Measurements from ENCODE around the gene UHMK1.

UHMK1 gene

GRCh38 chr1:162530988-162531319 is 33.3 kb downstream of the UHMK1 start:
- no peak for TF ChIP-seq EZH2phosphoT487 (conservative IDR thresholded peaks at IDR 0.05; ENCODE audit: low read length)
- TF ChIP-seq, protein P1, sequence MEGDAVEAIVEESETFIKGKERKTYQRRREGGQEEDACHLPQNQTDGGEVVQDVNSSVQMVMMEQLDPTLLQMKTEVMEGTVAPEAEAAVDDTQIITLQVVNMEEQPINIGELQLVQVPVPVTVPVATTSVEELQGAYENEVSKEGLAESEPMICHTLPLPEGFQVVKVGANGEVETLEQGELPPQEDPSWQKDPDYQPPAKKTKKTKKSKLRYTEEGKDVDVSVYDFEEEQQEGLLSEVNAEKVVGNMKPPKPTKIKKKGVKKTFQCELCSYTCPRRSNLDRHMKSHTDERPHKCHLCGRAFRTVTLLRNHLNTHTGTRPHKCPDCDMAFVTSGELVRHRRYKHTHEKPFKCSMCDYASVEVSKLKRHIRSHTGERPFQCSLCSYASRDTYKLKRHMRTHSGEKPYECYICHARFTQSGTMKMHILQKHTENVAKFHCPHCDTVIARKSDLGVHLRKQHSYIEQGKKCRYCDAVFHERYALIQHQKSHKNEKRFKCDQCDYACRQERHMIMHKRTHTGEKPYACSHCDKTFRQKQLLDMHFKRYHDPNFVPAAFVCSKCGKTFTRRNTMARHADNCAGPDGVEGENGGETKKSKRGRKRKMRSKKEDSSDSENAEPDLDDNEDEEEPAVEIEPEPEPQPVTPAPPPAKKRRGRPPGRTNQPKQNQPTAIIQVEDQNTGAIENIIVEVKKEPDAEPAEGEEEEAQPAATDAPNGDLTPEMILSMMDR (IDR thresholded peaks at IDR 0.05; ENCODE audit: insufficient read depth, low read length, poor library complexity, severe bottlenecking), result no peak
- H3K9ac ChIP-seq (ENCODE audit: low read length), result no peak overlapping the region

DNA sequence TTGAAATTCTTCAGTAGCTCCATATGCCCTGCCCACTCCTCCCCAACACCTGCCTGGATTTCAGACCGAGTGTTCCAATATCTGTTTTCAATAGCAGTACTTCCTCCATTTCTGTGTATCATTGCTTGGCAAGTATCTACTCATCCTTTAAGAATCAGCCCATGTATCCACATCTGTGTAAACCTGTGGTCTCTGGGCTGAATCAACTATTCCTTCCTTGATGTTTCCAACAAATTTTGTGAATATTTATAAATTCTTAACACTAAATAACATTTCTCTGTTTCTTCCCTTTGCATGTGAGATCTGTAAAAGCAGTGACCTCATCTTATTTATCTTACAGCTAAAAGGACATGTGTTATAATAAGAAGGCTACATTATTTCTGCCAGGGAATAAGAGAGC is 37.9 kb downstream of the UHMK1 start:
- no peak overlapping the region for H3K9ac ChIP-seq (ENCODE audit: low read length)
- H3K9me2 ChIP-seq (replicated peaks; ENCODE audit: insufficient read depth, low read length), result no peaks in the 10 kb centered on the region
- H3K27ac ChIP-seq (ENCODE audit: low read depth, low read length), result no peak overlapping the region
- no peaks in the 10 kb centered on the region for H3K27me3 ChIP-seq (ENCODE audit: low read length)
- H3K36me3 ChIP-seq (ENCODE audit: low read length), result no peaks in the 10 kb centered on the region
- H4K20me1 ChIP-seq (ENCODE audit: low read depth, low read length), result no peaks in the 10 kb centered on the region
- H3K4me3 ChIP-seq (ENCODE audit: insufficient read depth, low read length, poor library complexity, severe bottlenecking), result no peak overlapping the region
- no peak for TF ChIP-seq EZH2phosphoT487 (conservative IDR thresholded peaks at IDR 0.05; ENCODE audit: low read length)
- TF ChIP-seq, protein P1 (IDR thresholded peaks at IDR 0.05; ENCODE audit: insufficient read depth, low read length, poor library complexity, severe bottlenecking), result no peak
- H3K9me3 ChIP-seq (ENCODE audit: insufficient read depth, low read length), result no peaks in the 10 kb centered on the region
- H3K79me2 ChIP-seq (ENCODE audit: insufficient read depth, low read length), result no peaks in the 10 kb centered on the region
- no peak overlapping the region for H2AFZ ChIP-seq (ENCODE audit: low read depth, low read length, severe bottlenecking)
- no peaks in the 10 kb centered on the region for H3F3A ChIP-seq (ENCODE audit: insufficient read depth)
- H3K4me2 ChIP-seq (ENCODE audit: low read depth, low read length, poor library complexity, severe bottlenecking), result no peak overlapping the region

More at GRCh38 chr1:162530988-162531319, 33.3 kb downstream of the UHMK1 start:
- H2AFZ ChIP-seq (ENCODE audit: low read depth, low read length, severe bottlenecking), result no peak overlapping the region
- no peak overlapping the region for H3K4me2 ChIP-seq (ENCODE audit: low read depth, low read length, poor library complexity, severe bottlenecking)
- peaks cover 4% of the 10 kb centered on the region for H3K36me3 ChIP-seq (ENCODE audit: low read length)
- no peaks in the 10 kb centered on the region; the same call in 1 of the 2 replicates for H3F3A ChIP-seq (ENCODE audit: insufficient read depth)
- H3K79me2 ChIP-seq (ENCODE audit: insufficient read depth, low read length), result no peaks in the 10 kb centered on the region
- H3K27me3 ChIP-seq (ENCODE audit: low read length), result no peaks in the 10 kb centered on the region
- H3K9me3 ChIP-seq (ENCODE audit: insufficient read depth, low read length), result no peaks in the 10 kb centered on the region
- no peak overlapping the region for H3K27ac ChIP-seq (ENCODE audit: low read depth, low read length)
- H3K9me2 ChIP-seq (replicated peaks; ENCODE audit: insufficient read depth, low read length), result no peaks in the 10 kb centered on the region
- H3K4me3 ChIP-seq (ENCODE audit: insufficient read depth, low read length, poor library complexity, severe bottlenecking), result no peak overlapping the region
- no peaks in the 10 kb centered on the region for H4K20me1 ChIP-seq (ENCODE audit: low read depth, low read length)

DNA sequence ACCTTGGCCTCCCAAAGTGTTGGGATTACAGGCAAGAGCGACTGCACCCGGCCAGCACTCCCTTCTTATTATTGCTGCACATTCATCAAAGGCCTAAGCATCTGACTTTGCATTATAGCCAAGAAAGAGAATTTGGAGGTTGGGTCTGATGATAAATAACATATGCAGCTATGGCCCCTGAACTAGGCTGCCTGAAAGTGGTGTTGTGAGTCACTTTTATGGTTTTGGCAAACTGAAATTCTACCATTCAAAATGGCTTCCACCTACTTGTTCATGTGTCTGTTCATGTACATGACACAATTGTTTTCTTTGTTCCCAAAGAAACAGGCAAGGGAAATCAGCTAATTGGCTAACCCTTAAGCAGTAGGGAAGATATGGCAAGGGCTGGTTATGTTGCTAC is 38.9 kb downstream of the UHMK1 start:
- Histone ChIP-seq H3K9me3 (ENCODE audit: insufficient read depth, low read length) (no peaks in the 10 kb centered on the region), H4K20me1 (ENCODE audit: low read depth, low read length) (no peaks in the 10 kb centered on the region), H3K4me3 (ENCODE audit: insufficient read depth, low read length, poor library complexity, severe bottlenecking) (no peak overlapping the region), H3K36me3 (ENCODE audit: low read length) (no peaks in the 10 kb centered on the region), H3K79me2 (ENCODE audit: insufficient read depth, low read length) (no peaks in the 10 kb centered on the region), H3K4me2 (ENCODE audit: low read depth, low read length, poor library complexity, severe bottlenecking) (no peak overlapping the region), H3K9ac (ENCODE audit: low read length) (no peak overlapping the region), H3K27ac (ENCODE audit: low read depth, low read length) (no peak overlapping the region), H3K9me2 (replicated peaks; ENCODE audit: insufficient read depth, low read length) (no peaks in the 10 kb centered on the region), H2AFZ (ENCODE audit: low read depth, low read length, severe bottlenecking) (no peak overlapping the region), H3K27me3 (ENCODE audit: low read length) (no peaks in the 10 kb centered on the region), H3F3A (ENCODE audit: insufficient read depth) (no peaks in the 10 kb centered on the region)
- TF ChIP-seq, protein P1 (IDR thresholded peaks at IDR 0.05; ENCODE audit: insufficient read depth, low read length, poor library complexity, severe bottlenecking), result no peak
- no peak for TF ChIP-seq EZH2phosphoT487 (conservative IDR thresholded peaks at IDR 0.05; ENCODE audit: low read length)

Measured in SU-DHL-6 (cell line).